ENCODE results near the gene GPX4. TPM values are rescaled to one million over a fixed set of nuclear protein-coding genes. Genes with fewer than 3 reads are reported as not detected.

Gene GPX4
- total and polyA plus RNA-seq, 2 of the 13 experiments (the other 11 are each of a cell fraction or from before 2014, with no cell fraction given) = 535 to 613 TPM

DNA sequence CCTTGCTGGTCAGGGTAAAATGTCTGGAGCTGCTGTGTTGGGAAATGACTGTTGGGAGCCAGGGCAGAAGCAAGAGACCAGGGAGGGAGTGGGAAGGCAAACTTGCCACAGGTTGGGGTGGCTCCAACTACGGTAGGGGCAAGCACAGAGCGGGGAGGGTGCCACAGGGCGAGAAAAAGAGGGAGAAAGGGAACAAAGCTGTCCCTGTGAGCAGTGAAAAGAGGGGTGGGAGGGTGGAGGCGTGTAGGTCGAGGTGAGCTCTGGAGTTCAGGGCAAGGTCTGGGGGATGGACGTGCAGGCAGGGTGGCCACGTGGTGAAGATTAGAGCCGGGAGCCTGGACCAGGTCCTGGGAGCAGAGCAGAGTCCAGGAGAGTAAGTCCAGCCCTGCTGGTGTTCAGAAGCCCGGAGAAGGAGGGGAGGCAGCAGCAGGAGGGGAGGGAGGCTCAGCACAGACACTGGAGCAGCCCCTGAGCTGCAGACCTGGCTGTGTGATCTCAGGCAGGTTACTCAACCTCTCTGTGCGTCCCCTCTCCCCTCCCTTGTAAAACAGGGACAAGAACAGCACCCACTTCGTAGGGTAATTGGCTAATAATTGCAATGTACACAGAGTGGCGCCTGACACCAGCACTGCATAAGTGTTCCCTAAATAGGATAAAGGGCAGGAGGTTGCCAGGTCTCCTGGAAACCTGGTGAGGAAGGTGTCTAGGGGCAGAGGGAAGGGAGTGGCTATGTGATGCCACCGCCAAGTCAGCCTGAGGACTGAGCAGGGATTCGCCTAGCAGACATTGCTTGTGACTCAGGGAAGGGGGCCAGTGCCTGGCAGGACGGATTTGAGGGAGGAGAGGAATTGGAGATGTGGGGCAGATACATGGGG is 5.4 kb upstream of the GPX4 start (continued):
- TF ChIP-seq PPARG (CRISPR knock-in tag; conservative IDR thresholded peaks at IDR 0.05) (peak; percentile 84), ZNF136 (CRISPR knock-in tag; IDR thresholded peaks at IDR 0.05; ENCODE audit: low read depth) (no peak), ZNF207 (IDR thresholded peaks at IDR 0.05; ENCODE audit: borderline replicate concordance) (no peak), U2AF1 (optimal IDR thresholded peaks at IDR 0.05; ENCODE audit: low read depth, low read length) (no peak), PAWR (CRISPR knock-in tag; IDR thresholded peaks at IDR 0.05; ENCODE audit: borderline replicate concordance) (peak; percentile 56; the same call in 1 of the 2 replicates), PITX1 (CRISPR knock-in tag; IDR thresholded peaks at IDR 0.05) (peak; percentile 97), RFX1 (IDR thresholded peaks at IDR 0.05) (no peak)
- TF ChIP-seq, protein P1, sequence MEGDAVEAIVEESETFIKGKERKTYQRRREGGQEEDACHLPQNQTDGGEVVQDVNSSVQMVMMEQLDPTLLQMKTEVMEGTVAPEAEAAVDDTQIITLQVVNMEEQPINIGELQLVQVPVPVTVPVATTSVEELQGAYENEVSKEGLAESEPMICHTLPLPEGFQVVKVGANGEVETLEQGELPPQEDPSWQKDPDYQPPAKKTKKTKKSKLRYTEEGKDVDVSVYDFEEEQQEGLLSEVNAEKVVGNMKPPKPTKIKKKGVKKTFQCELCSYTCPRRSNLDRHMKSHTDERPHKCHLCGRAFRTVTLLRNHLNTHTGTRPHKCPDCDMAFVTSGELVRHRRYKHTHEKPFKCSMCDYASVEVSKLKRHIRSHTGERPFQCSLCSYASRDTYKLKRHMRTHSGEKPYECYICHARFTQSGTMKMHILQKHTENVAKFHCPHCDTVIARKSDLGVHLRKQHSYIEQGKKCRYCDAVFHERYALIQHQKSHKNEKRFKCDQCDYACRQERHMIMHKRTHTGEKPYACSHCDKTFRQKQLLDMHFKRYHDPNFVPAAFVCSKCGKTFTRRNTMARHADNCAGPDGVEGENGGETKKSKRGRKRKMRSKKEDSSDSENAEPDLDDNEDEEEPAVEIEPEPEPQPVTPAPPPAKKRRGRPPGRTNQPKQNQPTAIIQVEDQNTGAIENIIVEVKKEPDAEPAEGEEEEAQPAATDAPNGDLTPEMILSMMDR (CRISPR knock-in tag; IDR thresholded peaks at IDR 0.05) = no peak; the same call in 1 of the 2 replicates
- TF ChIP-seq, protein P2, sequence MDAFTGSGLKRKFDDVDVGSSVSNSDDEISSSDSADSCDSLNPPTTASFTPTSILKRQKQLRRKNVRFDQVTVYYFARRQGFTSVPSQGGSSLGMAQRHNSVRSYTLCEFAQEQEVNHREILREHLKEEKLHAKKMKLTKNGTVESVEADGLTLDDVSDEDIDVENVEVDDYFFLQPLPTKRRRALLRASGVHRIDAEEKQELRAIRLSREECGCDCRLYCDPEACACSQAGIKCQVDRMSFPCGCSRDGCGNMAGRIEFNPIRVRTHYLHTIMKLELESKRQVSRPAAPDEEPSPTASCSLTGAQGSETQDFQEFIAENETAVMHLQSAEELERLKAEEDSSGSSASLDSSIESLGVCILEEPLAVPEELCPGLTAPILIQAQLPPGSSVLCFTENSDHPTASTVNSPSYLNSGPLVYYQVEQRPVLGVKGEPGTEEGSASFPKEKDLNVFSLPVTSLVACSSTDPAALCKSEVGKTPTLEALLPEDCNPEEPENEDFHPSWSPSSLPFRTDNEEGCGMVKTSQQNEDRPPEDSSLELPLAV (CRISPR knock-in tag; conservative IDR thresholded peaks at IDR 0.05; ENCODE audit: low read depth) = no peak
- TF ChIP-seq, protein P3, sequence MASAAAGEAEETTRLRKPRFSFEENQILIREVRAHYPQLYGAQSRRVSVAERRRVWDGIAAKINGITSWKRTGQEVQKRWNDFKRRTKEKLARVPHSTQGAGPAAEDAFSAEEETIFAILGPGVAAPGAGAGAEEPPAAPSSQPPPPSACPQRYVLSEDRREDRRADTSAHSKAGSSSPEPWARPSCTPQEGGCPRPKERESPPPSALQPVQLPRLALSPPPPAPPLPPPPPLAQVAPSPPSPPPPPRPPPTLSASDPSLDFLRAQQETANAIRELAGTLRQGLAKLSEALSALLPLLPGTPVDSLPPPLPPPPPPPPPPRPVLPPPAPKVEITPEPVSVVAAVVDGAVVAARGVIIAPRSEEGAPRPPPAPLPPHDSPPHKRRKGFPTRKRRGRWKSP (CRISPR knock-in tag; IDR thresholded peaks at IDR 0.05) = 0 out of 2 replicates have a peak, but pooled peaks have one; percentile 1
- TF ChIP-seq, protein P4, sequence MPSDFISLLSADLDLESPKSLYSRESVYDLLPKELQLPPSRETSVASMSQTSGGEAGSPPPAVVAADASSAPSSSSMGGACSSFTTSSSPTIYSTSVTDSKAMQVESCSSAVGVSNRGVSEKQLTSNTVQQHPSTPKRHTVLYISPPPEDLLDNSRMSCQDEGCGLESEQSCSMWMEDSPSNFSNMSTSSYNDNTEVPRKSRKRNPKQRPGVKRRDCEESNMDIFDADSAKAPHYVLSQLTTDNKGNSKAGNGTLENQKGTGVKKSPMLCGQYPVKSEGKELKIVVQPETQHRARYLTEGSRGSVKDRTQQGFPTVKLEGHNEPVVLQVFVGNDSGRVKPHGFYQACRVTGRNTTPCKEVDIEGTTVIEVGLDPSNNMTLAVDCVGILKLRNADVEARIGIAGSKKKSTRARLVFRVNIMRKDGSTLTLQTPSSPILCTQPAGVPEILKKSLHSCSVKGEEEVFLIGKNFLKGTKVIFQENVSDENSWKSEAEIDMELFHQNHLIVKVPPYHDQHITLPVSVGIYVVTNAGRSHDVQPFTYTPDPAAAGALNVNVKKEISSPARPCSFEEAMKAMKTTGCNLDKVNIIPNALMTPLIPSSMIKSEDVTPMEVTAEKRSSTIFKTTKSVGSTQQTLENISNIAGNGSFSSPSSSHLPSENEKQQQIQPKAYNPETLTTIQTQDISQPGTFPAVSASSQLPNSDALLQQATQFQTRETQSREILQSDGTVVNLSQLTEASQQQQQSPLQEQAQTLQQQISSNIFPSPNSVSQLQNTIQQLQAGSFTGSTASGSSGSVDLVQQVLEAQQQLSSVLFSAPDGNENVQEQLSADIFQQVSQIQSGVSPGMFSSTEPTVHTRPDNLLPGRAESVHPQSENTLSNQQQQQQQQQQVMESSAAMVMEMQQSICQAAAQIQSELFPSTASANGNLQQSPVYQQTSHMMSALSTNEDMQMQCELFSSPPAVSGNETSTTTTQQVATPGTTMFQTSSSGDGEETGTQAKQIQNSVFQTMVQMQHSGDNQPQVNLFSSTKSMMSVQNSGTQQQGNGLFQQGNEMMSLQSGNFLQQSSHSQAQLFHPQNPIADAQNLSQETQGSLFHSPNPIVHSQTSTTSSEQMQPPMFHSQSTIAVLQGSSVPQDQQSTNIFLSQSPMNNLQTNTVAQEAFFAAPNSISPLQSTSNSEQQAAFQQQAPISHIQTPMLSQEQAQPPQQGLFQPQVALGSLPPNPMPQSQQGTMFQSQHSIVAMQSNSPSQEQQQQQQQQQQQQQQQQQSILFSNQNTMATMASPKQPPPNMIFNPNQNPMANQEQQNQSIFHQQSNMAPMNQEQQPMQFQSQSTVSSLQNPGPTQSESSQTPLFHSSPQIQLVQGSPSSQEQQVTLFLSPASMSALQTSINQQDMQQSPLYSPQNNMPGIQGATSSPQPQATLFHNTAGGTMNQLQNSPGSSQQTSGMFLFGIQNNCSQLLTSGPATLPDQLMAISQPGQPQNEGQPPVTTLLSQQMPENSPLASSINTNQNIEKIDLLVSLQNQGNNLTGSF (CRISPR knock-in tag; IDR thresholded peaks at IDR 0.05) = no peak
- TF ChIP-seq, protein P5, sequence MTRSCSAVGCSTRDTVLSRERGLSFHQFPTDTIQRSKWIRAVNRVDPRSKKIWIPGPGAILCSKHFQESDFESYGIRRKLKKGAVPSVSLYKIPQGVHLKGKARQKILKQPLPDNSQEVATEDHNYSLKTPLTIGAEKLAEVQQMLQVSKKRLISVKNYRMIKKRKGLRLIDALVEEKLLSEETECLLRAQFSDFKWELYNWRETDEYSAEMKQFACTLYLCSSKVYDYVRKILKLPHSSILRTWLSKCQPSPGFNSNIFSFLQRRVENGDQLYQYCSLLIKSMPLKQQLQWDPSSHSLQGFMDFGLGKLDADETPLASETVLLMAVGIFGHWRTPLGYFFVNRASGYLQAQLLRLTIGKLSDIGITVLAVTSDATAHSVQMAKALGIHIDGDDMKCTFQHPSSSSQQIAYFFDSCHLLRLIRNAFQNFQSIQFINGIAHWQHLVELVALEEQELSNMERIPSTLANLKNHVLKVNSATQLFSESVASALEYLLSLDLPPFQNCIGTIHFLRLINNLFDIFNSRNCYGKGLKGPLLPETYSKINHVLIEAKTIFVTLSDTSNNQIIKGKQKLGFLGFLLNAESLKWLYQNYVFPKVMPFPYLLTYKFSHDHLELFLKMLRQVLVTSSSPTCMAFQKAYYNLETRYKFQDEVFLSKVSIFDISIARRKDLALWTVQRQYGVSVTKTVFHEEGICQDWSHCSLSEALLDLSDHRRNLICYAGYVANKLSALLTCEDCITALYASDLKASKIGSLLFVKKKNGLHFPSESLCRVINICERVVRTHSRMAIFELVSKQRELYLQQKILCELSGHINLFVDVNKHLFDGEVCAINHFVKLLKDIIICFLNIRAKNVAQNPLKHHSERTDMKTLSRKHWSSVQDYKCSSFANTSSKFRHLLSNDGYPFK (CRISPR knock-in tag; IDR thresholded peaks at IDR 0.05; ENCODE audit: borderline replicate concordance) = no peak
- TF ChIP-seq, protein P6, sequence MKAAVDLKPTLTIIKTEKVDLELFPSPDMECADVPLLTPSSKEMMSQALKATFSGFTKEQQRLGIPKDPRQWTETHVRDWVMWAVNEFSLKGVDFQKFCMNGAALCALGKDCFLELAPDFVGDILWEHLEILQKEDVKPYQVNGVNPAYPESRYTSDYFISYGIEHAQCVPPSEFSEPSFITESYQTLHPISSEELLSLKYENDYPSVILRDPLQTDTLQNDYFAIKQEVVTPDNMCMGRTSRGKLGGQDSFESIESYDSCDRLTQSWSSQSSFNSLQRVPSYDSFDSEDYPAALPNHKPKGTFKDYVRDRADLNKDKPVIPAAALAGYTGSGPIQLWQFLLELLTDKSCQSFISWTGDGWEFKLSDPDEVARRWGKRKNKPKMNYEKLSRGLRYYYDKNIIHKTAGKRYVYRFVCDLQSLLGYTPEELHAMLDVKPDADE (CRISPR knock-in tag; IDR thresholded peaks at IDR 0.05) = no peak
